HuH-7.5 (cell line): Measurements from ENCODE around the gene ALPP.
"Not testable (repeated sequence)": the region's sequence is repeated elsewhere in the genome, so short reads cannot be mapped to it uniquely, and the experiment has no call there.

Source experiments
- DNase-seq: peaks from one replicate; pipeline ENCODE4 v3.0.0; 2011; ENCODE audit warnings: low spot score

The ALPP gene

GRCh38 chr2:232422051-232422450 is 43.5 kb downstream of the ALPP start:
- no peak for DNase-seq

GRCh38 chr2:232422996-232423395 is 44.4 kb downstream of the ALPP start:
- not testable (repeated sequence) for DNase-seq

- DNase-seq: not testable (repeated sequence)
These were observed 44.9 kb downstream of the ALPP start for GRCh38 chr2:232423407-232423806.

GRCh38 chr2:232431705-232432590 is 53.4 kb downstream of the ALPP start:
- DNase-seq: no peak
